GM18873 (cell line): Measurements from ENCODE around the gene BCAN.

ENCODE experiments used
- ATAC-seq: cut with Tn5 transposase; IDR thresholded peaks from one replicate; pipeline ENCODE4 v1.9.1; 2021; ENCODE audit warnings: mild to moderate bottlenecking, moderate library complexity, moderate number of reproducible peaks; ENCODE audit not compliant: unreplicated experiment, low FRiP score

BCAN gene

DNA sequence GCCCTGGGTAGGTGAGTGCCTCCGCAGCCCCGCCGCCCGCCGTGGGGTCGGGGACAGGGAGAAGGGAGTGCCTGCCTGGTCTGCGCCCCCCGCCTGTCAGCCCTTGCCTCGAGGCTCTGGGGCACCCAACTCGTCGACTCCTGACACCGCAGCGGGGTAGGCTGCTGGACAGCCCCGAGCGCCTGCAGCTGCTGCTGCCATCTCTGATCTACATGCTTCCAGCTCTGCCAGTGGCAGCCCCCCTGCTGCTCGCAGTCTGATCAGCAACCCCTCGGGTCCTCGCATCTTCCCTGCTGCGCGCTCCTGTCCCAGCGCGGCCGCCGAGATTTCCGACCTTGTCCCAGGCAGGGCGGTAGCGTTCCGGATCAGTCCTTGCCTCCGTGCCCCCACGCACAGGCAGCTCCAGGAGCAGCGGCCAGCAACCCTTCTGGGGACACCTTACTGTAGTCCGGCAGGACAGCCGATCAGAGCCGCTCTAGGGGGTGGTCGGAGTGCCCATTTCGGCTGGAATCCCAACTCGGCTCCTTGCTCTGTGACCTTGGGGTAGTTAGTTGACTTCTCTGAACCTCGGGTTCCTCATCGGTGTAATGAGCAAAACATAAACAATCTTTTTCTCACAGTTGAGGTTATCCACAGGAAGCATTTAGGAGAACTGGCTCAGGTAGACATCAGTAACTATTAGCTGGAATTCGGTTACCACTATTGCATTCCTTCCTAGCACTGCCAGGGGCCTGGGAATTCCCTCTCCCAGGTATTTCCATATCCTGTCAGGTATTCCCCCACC, 540 bp downstream of the BCAN start:
- no peak for ATAC-seq

DNA sequence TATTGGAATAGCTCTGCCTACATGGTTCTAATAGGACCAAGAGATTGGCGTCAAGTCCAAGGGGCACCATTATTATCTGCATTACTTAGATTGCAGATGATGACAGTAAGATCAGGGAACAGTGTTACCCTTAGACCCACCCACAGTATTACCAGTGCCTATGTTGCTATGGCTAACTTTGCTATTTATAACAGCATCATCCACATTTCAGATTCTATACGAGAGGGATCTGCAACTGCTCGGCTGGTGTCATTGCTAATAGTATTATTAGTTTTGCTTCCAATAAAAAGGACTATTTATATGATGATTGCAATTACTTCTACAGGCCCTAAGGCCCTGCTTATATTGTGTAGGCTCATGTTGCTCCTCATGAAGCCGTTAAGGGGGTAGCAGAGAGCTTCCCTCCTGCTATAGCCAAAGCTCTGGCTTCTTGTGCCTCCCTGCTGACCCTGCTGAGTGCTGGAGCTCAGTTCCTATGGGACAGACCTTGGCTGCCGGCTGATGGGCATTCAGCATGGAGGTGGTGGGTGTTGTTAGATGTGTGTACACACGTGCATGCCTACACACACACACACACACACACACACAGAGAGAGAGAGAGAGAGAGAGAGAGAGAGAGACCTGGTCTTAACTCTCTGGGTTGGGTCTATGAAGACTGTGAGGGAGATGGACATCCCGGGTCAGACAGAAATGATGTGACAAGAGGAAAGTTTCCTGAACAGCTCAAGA, 1.3 kb downstream of the BCAN start:
- ATAC-seq, result no peak

DNA sequence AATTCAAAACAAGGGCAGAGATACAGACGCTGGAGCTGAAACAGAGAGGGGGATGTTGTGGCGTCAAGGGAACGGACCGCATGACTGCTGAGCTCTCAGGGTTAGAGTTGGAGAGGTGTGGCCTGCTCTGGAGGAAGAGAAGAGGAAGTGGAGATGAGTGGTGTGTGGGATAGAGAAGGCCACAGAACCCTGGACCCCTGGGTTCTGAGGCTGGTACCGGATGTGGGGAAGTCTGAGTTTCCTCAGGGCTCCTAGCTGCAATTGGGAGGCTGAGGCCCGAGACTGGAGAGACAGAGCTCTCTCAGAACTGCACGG, 1.8 kb downstream of the BCAN start:
- ATAC-seq, result no peak

DNA sequence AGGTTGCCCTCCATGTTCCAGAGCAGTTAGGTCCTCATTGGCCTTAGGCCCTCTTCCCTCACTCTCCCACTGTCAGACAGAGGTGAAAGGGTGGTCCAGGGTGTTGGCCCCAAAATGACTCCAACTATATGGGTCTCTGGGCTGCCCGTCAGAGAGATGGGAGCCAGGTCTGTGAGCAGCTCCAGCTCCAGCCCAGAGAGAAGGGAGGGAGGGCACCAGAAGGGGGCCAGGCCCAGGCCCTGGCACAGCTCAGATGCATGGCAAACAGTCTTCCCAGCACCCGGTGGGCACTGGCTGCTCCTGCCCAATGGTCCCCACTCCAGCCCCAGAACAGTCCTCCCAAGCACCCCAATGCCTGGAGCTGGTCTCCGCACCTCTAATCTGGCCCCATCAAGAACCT, 2.2 kb downstream of the BCAN start:
- ATAC-seq, result no peak

DNA sequence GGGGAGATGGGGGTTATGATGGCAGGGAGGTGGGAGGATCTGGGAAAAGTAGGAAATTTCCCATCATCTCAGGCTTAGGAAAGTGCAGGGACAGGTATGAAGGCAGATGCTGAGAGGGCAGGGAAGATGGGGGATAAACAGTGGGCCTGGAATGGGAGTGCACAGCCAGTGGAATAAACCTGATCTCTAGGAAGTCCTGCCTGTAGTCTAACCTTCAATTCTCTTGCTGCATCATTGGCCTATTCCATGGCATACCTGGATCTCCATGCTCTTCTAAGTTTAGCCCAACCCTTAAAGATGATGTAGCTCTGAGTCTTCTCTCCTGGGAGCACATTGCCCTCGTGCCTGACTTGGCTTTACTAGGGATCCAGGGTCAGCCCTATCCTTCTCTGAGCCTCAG, 2.7 kb downstream of the BCAN start:
- ATAC-seq, result no peak

DNA sequence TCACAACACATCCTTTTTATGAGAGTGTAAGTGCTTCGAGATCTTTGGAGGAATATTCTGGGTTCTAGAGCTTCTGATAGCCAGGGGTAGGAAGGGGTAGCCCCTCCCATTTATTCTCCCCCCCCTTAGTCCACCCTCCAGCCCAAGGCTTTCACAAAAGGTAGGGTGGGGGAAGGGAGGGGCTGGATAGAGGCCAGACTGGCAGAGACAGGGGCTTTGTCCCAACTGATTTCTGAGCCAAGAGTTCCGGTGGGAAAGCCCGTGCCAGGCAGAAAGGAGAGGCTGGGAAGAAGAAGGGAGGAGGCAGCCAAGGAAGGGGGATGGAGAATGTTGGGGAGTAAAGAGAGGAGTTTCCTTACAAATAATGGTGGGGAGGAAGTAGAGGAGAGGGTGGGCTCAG, 3.1 kb downstream of the BCAN start:
- no peak for ATAC-seq

DNA sequence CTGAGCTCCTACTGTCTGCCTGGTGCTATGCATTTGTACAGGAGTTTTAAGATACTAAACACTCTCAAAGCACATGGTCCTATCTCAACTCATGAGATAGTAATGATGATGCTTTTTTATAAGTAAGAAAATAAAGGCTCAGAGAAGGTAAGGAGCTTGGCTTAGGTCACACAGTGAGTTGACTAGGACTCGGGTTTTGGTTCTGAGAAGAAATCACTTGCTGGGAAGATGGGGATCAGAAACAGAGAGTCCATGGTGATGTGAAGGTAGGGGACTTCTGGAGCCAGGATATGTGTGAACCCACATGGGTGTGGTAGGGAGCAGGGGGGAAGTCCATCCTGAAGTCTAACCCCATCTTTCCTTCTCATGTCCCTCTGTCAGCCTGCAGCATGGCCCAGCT, 3.7 kb downstream of the BCAN start:
- ATAC-seq, result no peak

DNA sequence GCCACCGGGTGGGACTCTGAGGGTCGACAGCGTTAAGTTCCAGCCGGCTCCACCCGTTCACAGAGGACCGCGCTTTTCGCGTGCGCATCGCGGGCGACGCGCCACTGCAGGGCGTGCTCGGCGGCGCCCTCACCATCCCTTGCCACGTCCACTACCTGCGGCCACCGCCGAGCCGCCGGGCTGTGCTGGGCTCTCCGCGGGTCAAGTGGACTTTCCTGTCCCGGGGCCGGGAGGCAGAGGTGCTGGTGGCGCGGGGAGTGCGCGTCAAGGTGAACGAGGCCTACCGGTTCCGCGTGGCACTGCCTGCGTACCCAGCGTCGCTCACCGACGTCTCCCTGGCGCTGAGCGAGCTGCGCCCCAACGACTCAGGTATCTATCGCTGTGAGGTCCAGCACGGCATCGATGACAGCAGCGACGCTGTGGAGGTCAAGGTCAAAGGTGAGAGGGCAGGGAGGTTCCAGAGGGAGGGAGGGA, 4.9 kb downstream of the BCAN start:
- no peak for ATAC-seq

DNA sequence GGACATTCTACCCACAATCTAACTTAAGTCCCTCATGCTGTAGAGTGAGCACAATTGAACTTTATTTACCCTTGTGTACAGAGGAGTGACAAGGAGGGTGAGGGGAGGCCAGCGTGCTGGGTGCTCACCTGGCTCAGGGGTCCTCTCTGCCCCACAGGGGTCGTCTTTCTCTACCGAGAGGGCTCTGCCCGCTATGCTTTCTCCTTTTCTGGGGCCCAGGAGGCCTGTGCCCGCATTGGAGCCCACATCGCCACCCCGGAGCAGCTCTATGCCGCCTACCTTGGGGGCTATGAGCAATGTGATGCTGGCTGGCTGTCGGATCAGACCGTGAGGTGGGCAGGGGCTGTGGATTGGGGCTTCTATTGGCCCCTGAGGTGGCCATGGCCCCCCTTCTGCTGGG, 5.4 kb downstream of the BCAN start:
- ATAC-seq, result no peak

DNA sequence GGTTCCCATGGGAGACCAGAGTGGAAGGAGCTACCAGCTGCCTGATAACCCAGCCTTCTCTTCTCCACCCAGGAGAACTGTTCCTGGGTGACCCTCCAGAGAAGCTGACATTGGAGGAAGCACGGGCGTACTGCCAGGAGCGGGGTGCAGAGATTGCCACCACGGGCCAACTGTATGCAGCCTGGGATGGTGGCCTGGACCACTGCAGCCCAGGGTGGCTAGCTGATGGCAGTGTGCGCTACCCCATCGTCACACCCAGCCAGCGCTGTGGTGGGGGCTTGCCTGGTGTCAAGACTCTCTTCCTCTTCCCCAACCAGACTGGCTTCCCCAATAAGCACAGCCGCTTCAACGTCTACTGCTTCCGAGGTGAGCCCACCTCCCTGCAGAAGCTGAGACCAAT, 6.6 kb downstream of the BCAN start:
- no peak for ATAC-seq

DNA sequence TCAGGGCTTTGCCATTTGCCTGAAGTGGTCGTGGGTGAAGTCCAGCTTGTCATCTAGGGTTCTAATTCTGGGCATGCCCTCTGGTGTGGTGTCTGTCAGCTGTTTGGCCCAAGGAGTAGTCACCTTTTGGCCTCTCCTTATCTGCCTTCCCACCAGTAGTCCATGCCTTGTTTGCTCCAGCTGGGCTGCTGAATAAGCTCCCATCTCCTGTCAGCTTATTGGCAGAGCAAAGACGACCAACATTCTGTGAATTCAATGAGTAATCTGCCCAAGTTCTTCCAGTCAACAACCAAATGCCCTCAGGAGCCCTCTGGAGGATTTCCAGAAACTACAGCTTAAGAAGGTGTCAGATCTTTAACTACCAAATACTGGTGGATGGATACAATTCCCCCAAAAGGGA, 7.0 kb downstream of the BCAN start:
- no peak for ATAC-seq

DNA sequence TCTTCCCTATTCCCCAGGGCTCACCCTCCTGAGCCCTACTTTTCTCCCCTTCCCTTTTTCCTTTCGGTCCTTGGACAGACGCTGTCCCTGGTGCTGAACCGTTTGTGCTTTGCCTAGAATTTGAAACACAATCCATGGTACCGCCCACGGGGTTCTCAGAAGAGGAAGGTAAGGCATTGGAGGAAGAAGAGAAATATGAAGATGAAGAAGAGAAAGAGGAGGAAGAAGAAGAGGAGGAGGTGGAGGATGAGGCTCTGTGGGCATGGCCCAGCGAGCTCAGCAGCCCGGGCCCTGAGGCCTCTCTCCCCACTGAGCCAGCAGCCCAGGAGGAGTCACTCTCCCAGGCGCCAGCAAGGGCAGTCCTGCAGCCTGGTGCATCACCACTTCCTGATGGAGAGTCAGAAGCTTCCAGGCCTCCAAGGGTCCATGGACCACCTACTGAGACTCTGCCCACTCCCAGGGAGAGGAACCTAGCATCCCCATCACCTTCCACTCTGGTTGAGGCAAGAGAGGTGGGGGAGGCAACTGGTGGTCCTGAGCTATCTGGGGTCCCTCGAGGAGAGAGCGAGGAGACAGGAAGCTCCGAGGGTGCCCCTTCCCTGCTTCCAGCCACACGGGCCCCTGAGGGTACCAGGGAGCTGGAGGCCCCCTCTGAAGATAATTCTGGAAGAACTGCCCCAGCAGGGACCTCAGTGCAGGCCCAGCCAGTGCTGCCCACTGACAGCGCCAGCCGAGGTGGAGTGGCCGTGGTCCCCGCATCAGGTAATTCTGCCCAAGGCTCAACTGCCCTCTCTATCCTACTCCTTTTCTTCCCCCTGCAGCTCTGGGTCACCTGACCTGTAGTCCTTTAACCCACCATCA, 10.4 kb downstream of the BCAN start:
- no peak for ATAC-seq

DNA sequence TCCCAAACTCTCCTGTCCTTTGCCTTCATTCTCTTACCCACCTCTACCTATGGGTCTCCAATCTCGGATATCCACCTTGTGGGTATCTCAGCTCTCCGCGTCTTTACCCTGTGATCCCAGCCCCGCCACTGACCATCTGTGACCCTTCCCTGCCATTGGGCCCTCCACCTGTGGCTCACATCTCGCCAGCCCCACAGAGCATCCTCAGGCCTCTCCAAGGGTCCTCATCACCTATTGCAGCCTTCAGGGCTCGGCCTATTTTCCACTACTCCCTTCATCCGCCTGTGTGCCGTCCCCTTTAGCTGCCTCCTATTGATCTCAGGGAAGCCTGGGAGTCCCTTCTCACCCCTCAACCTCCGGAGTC, 11.1 kb downstream of the BCAN start:
- ATAC-seq, result no peak

DNA sequence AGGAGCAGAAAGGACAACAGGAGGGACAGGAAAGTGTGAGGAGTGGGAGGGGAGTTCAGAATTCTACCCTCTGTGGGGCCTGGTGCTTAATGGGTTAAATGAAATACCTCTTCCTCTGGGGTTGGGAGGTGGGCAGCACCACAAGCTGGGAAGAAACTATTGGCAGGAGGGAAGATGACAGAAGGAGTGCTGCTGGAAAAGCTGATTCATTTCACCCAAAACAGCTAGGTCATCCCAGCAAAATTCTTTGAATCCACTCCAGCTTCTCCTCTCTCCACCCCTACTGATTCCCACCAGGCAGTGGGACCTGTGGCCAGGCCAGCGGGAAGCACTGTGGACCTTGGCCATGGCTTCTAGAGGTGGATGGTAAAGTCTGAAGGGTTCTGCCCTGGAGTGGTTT, 12.8 kb downstream of the BCAN start:
- no peak for ATAC-seq

DNA sequence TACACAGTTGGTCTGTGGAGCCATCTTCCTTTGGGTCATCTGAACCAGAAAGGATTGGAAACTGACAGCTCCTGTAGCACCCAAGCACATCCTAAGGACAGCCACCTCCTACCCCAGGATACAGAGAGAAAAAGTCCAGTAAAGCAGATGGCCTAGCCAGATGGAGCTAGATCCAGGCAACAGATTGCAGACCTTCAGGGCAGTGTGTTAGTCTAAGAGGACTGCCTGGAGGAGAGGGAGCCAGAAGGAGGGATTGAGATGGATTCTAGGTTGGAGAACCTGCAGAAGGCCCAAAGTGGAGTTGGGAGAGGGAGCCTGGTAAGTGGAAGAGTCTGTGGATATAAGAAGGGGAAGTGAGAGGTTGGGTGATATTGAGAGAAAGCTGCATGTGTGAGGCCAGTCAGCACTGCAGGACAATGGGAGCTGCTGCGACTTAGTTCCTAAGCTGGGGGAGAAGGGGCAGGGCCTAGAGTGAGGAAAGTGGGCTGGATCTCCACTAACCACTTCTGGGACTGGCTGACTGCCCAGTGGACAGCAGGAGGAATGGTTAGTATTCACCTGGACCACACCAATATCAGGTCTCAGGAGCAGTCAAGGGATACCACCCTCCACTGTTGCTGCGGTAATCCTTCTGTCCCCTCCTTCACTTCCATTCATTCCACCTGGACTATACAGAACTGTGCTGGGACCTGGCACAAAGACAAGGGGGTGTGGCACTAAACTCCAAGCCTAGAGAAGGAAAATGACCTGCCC, 13.4 kb downstream of the BCAN start:
- no peak for ATAC-seq

DNA sequence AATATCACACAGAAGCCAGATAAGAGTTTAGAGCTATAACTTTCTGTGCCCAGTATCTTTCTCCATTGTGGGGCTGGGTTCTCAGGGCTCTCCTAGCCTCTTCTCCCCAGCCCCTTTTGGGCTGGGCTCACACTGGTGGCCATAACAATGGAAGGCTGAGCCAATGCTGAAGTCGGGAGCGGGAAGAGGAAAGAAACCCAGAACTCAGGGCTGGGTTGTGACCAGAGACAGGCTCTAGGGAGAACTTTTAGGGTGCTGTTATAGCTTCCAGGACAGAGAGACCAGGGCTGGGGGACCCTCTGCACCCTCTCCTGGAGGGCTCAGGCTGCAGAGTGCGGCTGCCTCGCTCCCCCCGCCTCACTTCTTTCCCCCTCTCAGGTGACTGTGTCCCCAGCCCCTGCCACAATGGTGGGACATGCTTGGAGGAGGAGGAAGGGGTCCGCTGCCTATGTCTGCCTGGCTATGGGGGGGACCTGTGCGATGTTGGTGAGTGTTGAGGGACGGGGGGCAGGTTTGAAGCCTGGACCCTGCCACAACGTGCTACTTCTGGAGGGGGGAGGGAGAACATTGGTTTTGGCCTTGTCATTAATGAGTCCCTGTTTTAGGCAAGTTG, 14.1 kb downstream of the BCAN start:
- no peak for ATAC-seq

DNA sequence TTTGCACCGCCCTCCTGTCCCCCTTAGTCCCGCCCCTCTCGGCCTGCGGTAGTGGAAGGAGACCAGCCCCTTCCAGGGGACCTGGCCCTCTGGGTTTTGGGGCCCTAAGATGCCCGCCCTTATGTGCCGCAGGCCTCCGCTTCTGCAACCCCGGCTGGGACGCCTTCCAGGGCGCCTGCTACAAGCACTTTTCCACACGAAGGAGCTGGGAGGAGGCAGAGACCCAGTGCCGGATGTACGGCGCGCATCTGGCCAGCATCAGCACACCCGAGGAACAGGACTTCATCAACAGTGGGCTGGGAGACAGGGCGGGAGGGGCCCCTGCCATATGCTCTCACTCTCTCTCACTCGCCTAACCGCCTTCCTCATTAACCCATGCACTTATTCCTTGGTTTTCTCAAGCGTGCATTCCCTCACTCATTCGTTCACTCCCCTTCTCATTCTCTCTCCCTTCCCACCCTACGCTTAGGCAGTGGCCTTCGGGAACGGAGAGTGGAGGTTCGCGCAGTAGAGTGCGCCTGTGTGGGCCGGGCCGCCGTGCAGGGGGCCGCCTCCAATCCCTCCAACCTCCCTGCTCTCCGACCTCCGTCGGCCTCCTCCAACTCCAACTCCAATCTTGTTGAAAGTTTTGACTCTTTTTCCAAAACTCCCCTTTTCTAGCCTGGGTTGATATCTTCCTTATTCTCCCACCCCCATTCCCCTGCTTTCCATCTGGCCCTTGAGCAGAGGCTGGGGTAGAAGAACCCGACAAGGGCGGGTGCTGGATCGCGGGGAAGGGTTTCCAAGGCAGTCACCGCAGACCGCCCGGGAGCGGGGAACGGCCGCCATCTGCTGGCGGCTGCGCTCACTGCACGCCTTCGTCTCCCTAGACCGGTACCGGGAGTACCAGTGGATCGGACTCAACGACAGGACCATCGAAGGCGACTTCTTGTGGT, 15.2 kb downstream of the BCAN start:
- no peak for ATAC-seq

DNA sequence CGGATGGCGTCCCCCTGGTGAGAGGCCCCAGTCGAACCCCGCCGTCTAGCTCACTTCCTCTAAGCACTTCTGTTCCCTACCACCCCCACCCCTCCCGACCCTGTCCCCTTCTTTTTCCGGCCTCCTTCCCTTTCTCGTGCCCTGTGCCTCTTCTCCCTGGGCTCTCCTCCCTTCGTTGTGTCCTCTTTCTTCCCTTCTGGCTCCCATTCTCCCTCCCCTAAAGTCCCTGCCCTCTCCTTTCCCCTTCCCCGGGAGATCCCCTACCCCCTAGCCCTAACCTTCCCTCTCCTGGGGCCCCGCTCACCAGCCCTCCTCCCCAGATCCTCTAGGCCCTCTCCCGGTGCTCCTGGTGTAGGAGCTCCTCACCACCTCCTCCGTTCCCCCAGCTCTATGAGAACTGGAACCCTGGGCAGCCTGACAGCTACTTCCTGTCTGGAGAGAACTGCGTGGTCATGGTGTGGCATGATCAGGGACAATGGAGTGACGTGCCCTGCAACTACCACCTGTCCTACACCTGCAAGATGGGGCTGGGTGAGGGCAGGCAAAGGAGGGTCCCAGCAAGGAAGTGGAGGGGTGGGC, 15.9 kb downstream of the BCAN start:
- ATAC-seq, result no peak

DNA sequence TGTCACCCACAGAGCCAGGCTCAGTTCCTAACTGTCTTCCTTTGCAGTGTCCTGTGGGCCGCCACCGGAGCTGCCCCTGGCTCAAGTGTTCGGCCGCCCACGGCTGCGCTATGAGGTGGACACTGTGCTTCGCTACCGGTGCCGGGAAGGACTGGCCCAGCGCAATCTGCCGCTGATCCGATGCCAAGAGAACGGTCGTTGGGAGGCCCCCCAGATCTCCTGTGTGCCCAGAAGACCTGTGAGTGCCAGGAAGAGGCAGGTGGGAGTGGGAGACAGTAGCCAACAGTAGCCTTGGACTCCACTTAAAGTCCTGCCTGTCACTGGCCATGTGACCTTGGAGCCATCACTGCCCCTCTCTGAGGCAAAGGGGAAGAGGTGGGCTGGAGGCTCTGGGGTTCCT, 16.6 kb downstream of the BCAN start:
- ATAC-seq, result no peak
